ENCODE data around the gene ATP1A4. TPM values are rescaled to one million over a fixed set of nuclear protein-coding genes. Genes with fewer than 3 reads are reported as not detected.

The ATP1A4 gene
- total and polyA plus RNA-seq, 2 donors (not counting 1 experiment from before 2014, with no cell fraction given) = not detected

DNA sequence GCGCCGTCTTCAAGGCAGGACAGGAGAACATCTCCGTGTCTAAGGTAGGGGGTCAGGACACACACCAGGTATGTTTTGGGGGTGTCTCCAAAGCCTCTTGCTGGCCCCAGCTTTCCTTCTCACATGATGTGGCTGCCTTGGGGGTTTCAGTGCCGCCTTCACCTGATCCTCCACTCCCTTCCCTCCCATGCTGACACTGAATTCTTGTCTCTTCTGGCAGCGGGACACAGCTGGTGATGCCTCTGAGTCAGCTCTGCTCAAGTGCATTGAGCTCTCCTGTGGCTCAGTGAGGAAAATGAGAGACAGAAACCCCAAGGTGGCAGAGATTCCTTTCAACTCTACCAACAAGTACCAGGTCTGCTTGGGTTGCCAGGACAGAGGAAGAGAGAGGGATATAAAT is 22.4 kb upstream of the ATP1A4 start:
- no peak overlapping the region for H3K27ac ChIP-seq (ENCODE audit: insufficient read depth, low read length)
- peak in 1 of 2 donors; percentile 31 for DNase-seq (ENCODE audit: low read depth in 2 of 2)
- no peak overlapping the region for H3K4me3 ChIP-seq (replicated peaks in 1 of 4; ENCODE audit: control extremely low read depth in 1 of 4, insufficient read depth in 1 of 4, low read depth in 3 of 4, low read length in 4 of 4)
- H4K20me1 ChIP-seq (ENCODE audit: control insufficient read depth, extremely low read depth, insufficient read depth, low read length) = no peaks in the 10 kb centered on the region
- H3K4me1 ChIP-seq (ENCODE audit: control insufficient read depth, extremely low read depth, insufficient read depth, low read length) = peaks cover 4% of the 10 kb centered on the region
- H3K79me2 ChIP-seq (ENCODE audit: control insufficient read depth, insufficient read depth, low read length) = no peaks in the 10 kb centered on the region
- no peak overlapping the region for H3K4me2 ChIP-seq (ENCODE audit: extremely low read depth, insufficient read depth, low read length)
- TF ChIP-seq EZH2 (IDR thresholded peaks at IDR 0.05; ENCODE audit: low read length, missing control alignments) = no peak
- TF ChIP-seq, protein P1, sequence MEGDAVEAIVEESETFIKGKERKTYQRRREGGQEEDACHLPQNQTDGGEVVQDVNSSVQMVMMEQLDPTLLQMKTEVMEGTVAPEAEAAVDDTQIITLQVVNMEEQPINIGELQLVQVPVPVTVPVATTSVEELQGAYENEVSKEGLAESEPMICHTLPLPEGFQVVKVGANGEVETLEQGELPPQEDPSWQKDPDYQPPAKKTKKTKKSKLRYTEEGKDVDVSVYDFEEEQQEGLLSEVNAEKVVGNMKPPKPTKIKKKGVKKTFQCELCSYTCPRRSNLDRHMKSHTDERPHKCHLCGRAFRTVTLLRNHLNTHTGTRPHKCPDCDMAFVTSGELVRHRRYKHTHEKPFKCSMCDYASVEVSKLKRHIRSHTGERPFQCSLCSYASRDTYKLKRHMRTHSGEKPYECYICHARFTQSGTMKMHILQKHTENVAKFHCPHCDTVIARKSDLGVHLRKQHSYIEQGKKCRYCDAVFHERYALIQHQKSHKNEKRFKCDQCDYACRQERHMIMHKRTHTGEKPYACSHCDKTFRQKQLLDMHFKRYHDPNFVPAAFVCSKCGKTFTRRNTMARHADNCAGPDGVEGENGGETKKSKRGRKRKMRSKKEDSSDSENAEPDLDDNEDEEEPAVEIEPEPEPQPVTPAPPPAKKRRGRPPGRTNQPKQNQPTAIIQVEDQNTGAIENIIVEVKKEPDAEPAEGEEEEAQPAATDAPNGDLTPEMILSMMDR (conservative IDR thresholded peaks at IDR 0.05 in 1 of 2, IDR thresholded peaks at IDR 0.05 in 1 of 2; ENCODE audit: low read depth in 1 of 2, low read length in 2 of 2) = no peak
- peaks cover 12% of the 10 kb centered on the region for H3K27me3 ChIP-seq (ENCODE audit: control insufficient read depth, insufficient read depth, low read length)
- no peak overlapping the region for H2AFZ ChIP-seq (ENCODE audit: low read length)
- H3K9ac ChIP-seq (ENCODE audit: insufficient read depth, low read length) = no peak overlapping the region
- no peaks in the 10 kb centered on the region for H3K9me3 ChIP-seq (ENCODE audit: control insufficient read depth, insufficient read depth, low read depth, low read length)
- H3K36me3 ChIP-seq (ENCODE audit: control insufficient read depth, insufficient read depth, low read length) = no peaks in the 10 kb centered on the region

DNA sequence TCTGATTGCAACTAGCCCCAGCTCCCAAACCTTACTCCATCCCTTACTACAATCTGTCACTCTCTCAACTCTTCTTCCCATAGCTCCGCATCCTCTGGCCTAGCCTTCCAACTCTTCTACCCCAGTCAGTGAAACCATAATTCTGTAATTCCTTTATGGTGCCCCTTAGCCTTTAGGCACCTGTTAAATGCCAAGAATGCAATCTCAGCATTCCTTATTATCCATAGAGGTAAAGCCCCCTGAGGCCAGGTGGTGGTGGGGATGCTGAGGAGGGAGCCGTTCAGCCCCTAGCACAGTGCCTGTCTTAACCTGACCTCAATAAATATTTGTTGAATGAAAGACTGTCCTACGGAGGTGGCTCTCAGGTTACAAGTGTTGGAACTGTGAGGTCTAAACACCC is 21.8 kb upstream of the ATP1A4 start:
- Histone ChIP-seq H3K79me2 (ENCODE audit: control insufficient read depth, insufficient read depth, low read length) (no peaks in the 10 kb centered on the region), H3K4me2 (ENCODE audit: extremely low read depth, insufficient read depth, low read length) (no peak overlapping the region), H3K4me3 (replicated peaks in 1 of 4; ENCODE audit: control extremely low read depth in 1 of 4, insufficient read depth in 1 of 4, low read depth in 3 of 4, low read length in 4 of 4) (no peak overlapping the region), H2AFZ (ENCODE audit: low read length) (no peak overlapping the region), H3K9me3 (ENCODE audit: control insufficient read depth, insufficient read depth, low read depth, low read length) (no peaks in the 10 kb centered on the region), H3K4me1 (ENCODE audit: control insufficient read depth, extremely low read depth, insufficient read depth, low read length) (no peaks in the 10 kb centered on the region), H3K27me3 (ENCODE audit: control insufficient read depth, insufficient read depth, low read length) (peaks cover 12% of the 10 kb centered on the region), H3K9ac (ENCODE audit: insufficient read depth, low read length) (no peak overlapping the region), H3K27ac (ENCODE audit: insufficient read depth, low read length) (no peak overlapping the region), H4K20me1 (ENCODE audit: control insufficient read depth, extremely low read depth, insufficient read depth, low read length) (no peaks in the 10 kb centered on the region), H3K36me3 (ENCODE audit: control insufficient read depth, insufficient read depth, low read length) (no peaks in the 10 kb centered on the region)
- TF ChIP-seq, protein P1 (conservative IDR thresholded peaks at IDR 0.05 in 1 of 2, IDR thresholded peaks at IDR 0.05 in 1 of 2; ENCODE audit: low read depth in 1 of 2, low read length in 2 of 2) = no peak
- no peak for TF ChIP-seq EZH2 (IDR thresholded peaks at IDR 0.05; ENCODE audit: low read length, missing control alignments)
- no peak for DNase-seq (ENCODE audit: low read depth in 2 of 2)

DNA sequence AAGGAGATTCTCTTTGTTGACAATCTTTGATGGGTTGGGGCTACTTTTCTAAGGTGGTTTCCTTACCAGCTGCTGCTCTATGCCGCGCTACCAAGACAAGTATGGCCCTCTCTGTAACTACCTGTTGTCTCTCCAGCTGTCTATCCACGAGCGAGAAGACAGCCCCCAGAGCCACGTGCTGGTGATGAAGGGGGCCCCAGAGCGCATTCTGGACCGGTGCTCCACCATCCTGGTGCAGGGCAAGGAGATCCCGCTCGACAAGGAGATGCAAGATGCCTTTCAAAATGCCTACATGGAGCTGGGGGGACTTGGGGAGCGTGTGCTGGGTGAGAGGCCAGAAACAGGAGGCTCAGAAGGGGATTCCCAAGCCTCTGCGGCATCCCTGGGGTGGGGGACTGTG is 21.4 kb upstream of the ATP1A4 start:
- H4K20me1 ChIP-seq (ENCODE audit: control insufficient read depth, extremely low read depth, insufficient read depth, low read length) = no peaks in the 10 kb centered on the region
- peaks cover 12% of the 10 kb centered on the region for H3K27me3 ChIP-seq (ENCODE audit: control insufficient read depth, insufficient read depth, low read length)
- no peak overlapping the region for H3K4me3 ChIP-seq (replicated peaks in 1 of 4; ENCODE audit: control extremely low read depth in 1 of 4, insufficient read depth in 1 of 4, low read depth in 3 of 4, low read length in 4 of 4)
- no peaks in the 10 kb centered on the region for H3K79me2 ChIP-seq (ENCODE audit: control insufficient read depth, insufficient read depth, low read length)
- no peaks in the 10 kb centered on the region for H3K9me3 ChIP-seq (ENCODE audit: control insufficient read depth, insufficient read depth, low read depth, low read length)
- no peak overlapping the region for H2AFZ ChIP-seq (ENCODE audit: low read length)
- H3K36me3 ChIP-seq (ENCODE audit: control insufficient read depth, insufficient read depth, low read length) = no peaks in the 10 kb centered on the region
- H3K4me1 ChIP-seq (ENCODE audit: control insufficient read depth, extremely low read depth, insufficient read depth, low read length) = no peaks in the 10 kb centered on the region
- H3K4me2 ChIP-seq (ENCODE audit: extremely low read depth, insufficient read depth, low read length) = no peak overlapping the region
- no peak for DNase-seq (ENCODE audit: low read depth in 2 of 2)
- H3K9ac ChIP-seq (ENCODE audit: insufficient read depth, low read length) = no peak overlapping the region
- TF ChIP-seq, protein P1 (conservative IDR thresholded peaks at IDR 0.05 in 1 of 2, IDR thresholded peaks at IDR 0.05 in 1 of 2; ENCODE audit: low read depth in 1 of 2, low read length in 2 of 2) = no peak
- no peak for TF ChIP-seq EZH2 (IDR thresholded peaks at IDR 0.05; ENCODE audit: low read length, missing control alignments)
- no peak overlapping the region for H3K27ac ChIP-seq (ENCODE audit: insufficient read depth, low read length)

Data from fibroblast of lung (primary cell).